Muscle layer of duodenum (tissue), 2 donors: ENCODE results near the gene ST3GAL2.
A peak's percentile ranks its signal among the peaks of the same experiment; 100 is the strongest.

Experiments used
- H3K27ac ChIP-seq: one replicate; pipeline ENCODE4 v1.7.0; 2013; ENCODE audit warnings: mild to moderate bottlenecking, low read length
- H3K27me3 ChIP-seq: one replicate; pipeline ENCODE4 v1.7.0; 2013; ENCODE audit warnings: low read depth, mild to moderate bottlenecking, control low read depth, low read length
- H3K36me3 ChIP-seq, 2 donors: one replicate each; pipeline ENCODE4 v1.7.0; 2013; ENCODE audit warnings: low read length in 2 of 2, control low read depth in 1 of 2, mild to moderate bottlenecking in 1 of 2; ENCODE audit not compliant: insufficient read depth in 2 of 2, control insufficient read depth in 1 of 2
- H3K4me1 ChIP-seq, 2 donors: one replicate each; pipeline ENCODE4 v1.7.0; 2013; ENCODE audit warnings: low read length in 2 of 2, mild to moderate bottlenecking in 2 of 2, control low read depth in 1 of 2, moderate library complexity in 1 of 2; ENCODE audit not compliant: insufficient read depth in 2 of 2, control insufficient read depth in 1 of 2
- H3K4me3 ChIP-seq, 2 donors: one replicate each; pipeline ENCODE4 v1.7.0; 2013; ENCODE audit warnings: low read length in 2 of 2, low read depth in 1 of 2, mild to moderate bottlenecking in 1 of 2
- H3K9me3 ChIP-seq, 2 donors: one replicate each; pipeline ENCODE4 v1.7.0; 2013; ENCODE audit warnings: low read length in 2 of 2, control low read depth in 1 of 2, mild to moderate bottlenecking in 1 of 2; ENCODE audit not compliant: control insufficient read depth in 1 of 2
- donor health status: healthy.

The ST3GAL2 gene

DNA sequence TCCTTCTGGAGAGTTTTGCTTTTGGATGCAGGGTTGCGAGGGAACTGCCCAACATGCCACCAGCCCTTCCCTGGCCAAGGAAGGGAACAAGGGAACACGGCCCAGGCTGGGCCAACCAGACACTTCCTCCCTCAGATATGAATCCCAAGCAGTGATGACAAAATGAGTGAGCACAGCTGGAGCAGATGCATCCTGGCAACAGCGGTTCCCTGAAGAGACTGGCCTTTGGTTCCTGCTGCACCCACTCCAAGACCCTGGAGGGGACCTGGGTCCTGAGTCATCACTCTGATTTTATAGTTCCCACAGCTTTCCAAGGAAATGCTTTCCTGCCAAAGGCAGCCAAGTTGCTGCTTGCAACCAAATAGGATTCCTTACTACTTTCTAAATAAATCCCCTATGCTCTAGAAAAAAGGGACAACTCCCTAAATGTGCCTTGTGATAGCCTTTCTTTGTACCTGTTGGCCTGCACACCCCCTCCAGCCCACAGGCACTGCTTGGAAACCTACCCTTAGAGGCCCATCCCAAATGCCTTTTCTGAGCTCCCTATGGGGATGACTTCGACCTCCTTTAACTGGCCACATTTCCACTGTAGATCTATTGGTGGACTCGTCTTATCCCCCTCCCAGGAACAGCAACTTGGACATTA, 5.3 kb downstream of the ST3GAL2 start:
- peak overlapping the region in 1 of 2 donors; percentile 10 for H3K4me3 ChIP-seq
- H3K4me1 ChIP-seq = peaks cover 44 to 66% of the 10 kb centered on the region in 2 donors
- H3K27ac ChIP-seq = peak overlapping the region; percentile 46

DNA sequence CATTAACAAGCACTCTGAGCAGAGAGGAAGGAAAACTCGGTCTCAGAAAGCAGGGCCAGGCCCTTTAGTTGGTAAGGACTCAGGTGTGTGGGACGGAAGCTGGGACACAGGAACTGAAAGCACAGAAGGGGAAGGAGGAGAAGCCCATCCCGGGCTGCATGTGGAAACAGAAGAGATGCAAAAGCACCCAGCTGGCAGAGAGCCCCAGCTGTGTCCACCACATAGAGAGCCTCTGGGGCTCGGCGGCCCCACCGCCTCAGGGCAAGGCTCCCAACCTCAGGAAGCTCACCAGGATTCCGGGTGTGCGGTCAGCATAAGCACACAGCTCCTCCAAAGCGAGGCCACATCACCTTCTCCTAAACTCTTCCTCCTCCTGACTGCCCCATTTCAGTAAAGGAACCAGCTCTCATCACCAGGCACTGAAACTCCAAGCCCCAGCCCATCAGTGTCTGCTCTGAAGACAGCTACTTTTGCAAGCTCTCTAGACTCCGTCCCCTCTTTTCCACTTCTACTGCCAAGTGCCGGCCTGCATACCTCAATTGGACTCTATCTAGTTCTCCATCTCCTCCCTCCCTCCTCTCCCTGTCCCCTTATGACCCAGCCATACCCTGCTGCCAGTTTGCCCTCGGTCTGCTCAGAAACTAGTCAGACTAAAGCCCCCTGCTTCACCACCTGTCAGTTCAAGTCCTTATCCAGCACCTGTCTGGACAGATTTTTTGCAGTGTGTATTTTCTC, 6.0 kb downstream of the ST3GAL2 start:
- Histone ChIP-seq H3K9me3 (no peaks in the 10 kb centered on the region), H3K36me3 (peaks cover 0 to 4% of the 10 kb centered on the region in 2 donors), H3K4me1 (peaks cover 50 to 68% of the 10 kb centered on the region in 2 donors), H3K4me3 (peak overlapping the region in 1 of 2 donors; percentile 10), H3K27ac (peak overlapping the region; percentile 46), H3K27me3 (no peaks in the 10 kb centered on the region)

More for the DNA sequence above, 5.3 kb downstream of the ST3GAL2 start:
- H3K9me3 ChIP-seq = no peaks in the 10 kb centered on the region
- no peaks in the 10 kb centered on the region for H3K27me3 ChIP-seq
- H3K36me3 ChIP-seq = peaks cover 0 to 4% of the 10 kb centered on the region in 2 donors

DNA sequence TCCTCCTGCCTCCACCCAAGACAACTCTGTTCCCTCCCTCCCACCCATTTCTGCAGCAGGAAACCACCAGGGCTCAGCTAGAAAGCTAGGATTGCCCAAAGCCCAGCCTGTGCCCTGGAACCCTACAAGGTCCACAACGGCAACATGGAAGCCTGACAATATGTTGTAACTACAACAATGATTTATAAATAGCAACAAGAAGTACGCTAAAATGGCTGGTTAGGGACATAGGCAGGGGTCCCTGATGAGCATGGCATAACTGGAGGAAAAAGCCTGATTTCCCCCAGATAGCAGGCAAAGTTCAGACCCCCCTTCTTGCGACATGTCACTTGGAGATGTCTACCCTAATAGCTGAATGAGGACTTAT, 6.6 kb downstream of the ST3GAL2 start:
- peak overlapping the region in 1 of 2 donors; percentile 10 for H3K4me3 ChIP-seq
- H3K27me3 ChIP-seq = no peaks in the 10 kb centered on the region
- peak overlapping the region; percentile 46 for H3K27ac ChIP-seq
- peaks cover 53 to 68% of the 10 kb centered on the region in 2 donors for H3K4me1 ChIP-seq
- H3K36me3 ChIP-seq = peaks cover 0 to 4% of the 10 kb centered on the region in 2 donors
- H3K9me3 ChIP-seq = no peaks in the 10 kb centered on the region

DNA sequence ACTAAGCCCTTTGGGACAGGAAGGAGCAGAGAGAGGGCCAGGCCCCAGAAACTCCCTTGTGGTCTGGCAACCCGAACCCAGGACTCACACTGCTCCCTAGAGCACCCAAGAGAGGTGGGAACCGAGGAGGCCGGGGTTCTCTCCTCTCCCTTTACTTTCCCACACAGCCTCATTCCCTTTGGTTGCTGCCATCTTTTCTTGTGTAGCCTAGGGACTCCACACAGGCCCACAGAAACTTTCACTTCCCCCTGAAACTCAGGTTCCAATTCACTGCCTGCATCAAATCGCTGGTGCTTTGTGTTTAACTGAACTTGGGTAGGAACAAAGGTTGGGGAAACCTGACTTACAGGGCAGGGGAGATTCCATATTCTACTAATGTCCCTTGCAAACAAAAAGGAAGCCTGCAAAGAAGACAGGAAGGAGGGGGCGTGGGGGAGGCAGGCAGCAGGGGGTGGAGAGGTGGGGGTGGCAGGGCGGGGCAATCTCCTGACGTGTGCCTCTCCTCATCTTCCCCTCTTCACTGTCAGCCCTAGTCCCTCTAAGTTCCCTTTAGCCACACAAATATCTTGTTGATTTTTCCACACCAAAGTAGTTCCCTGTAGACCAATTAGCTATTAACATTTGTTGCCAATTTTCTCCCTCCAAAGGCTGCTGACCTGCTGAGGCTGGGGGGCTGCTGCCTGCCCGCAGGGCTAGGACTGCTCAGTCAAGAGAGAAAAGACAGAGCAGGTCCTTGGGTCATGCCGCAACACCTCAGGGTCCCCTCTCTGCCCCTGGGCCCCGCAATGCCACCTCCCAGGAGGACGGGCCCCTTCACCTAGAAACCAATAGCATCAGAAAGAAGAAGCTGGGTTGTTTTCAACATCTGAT, 8.0 kb downstream of the ST3GAL2 start:
- peaks cover 0 to 4% of the 10 kb centered on the region in 2 donors for H3K36me3 ChIP-seq
- peak overlapping the region; percentile 77 for H3K27ac ChIP-seq
- H3K4me3 ChIP-seq = no peak overlapping the region
- no peaks in the 10 kb centered on the region for H3K27me3 ChIP-seq
- no peaks in the 10 kb centered on the region for H3K9me3 ChIP-seq
- peaks cover 46 to 68% of the 10 kb centered on the region in 2 donors for H3K4me1 ChIP-seq

DNA sequence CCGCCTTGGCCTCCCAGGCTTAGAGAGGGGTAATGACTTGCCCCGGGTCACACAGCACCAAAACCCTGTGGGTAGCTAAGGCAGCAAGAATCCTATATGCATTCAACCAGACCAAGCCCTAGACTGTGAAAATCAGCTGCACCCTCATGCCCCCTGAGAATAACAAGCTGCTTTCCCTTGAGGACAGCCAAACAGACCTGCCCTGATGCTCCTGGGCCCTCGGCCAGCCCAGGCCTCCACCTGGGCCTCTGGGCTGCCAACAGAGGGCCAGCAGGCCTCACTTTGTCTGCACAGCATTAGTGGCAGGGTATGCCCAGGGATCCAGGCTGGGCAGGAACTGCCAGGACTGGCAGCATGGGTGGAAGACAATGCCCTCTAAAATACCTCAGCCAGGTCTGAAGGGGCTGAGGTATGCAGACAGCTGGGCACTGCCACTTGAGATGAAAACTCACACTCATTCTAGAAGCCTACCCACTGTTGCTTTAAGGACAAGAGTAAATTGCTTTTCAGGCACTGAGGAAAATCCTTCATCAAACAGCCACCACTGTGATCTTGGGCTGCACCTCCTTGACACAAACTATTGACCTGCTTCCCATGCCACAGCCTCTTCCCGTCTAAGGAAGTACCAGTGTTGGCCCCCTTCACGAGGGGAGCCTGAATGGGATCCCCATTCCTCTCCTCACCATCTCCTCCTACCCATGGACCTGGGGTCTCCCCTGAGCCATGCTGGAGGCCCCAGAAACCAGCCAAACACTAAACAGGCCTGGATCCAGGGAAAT, 8.8 kb downstream of the ST3GAL2 start:
- H3K36me3 ChIP-seq = peaks cover 0 to 3% of the 10 kb centered on the region in 2 donors
- no peaks in the 10 kb centered on the region for H3K9me3 ChIP-seq
- no peaks in the 10 kb centered on the region for H3K27me3 ChIP-seq
- H3K4me1 ChIP-seq = peaks cover 46 to 68% of the 10 kb centered on the region in 2 donors
- H3K27ac ChIP-seq = peak overlapping the region; percentile 77
- no peak overlapping the region for H3K4me3 ChIP-seq

DNA sequence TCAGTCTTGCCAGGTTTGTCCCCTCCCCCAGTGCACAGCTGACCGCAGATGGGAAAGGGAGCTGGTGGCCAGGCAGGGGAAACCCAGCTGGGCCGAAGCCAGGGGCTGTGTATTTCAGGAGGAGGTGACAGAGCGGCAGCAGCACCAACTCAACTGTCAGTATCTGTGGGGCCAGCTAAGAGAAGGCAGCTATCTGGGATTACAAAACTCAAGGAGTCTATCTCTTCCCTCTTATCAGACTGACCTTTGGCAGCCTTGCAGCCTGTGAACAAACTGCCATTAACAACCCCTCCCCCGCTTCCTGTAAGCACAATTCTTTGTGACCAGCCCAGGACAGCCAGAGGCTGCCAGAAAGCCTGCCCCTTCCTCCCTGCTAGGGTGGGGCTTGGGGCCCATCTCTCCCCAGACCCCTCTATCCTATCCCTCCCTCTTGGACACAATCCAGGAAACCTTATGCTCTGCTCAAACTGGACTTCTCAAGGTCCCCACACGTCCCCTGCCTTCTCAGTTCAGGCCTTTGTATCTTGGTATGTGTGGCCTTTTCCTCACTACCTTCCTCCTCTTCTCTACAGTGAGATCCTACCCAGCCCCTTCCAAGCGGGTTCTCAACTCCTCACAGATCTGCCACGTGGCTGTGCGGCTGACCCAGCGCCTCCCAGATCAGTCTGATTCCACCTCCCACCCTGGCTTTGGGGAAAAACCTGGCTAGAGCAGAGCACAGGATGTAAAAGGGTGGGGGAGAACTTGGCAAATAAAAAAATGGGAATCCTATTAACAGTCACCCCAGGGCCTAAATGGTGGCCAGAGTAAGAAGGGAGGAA, 10.5 kb downstream of the ST3GAL2 start:
- no peaks in the 10 kb centered on the region for H3K9me3 ChIP-seq
- H3K4me3 ChIP-seq = peak overlapping the region; percentile 2 to 19
- H3K36me3 ChIP-seq = peaks cover 3 to 4% of the 10 kb centered on the region in 2 donors
- H3K27me3 ChIP-seq = no peaks in the 10 kb centered on the region
- peaks cover 38 to 54% of the 10 kb centered on the region in 2 donors for H3K4me1 ChIP-seq
- H3K27ac ChIP-seq = peak overlapping the region; percentile 85

DNA sequence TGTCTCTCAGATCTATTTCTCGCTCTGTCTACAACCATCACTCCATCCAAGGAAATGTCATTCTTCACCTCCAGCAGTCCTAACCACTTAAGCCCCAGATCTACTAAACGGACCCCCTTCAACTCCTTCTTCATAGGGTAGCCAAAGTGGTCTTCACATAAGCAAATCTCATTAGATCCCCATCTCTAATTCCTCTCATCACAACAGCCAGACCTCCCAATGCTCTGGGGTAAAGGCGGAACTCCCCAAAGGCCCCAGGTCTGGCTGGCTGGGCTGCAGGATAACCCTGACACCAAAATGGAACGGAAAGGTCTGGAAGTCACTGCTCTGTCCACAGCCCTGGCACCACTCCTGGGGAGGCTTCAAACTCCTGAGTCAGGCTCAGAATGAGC, 11.1 kb downstream of the ST3GAL2 start:
- no peaks in the 10 kb centered on the region for H3K27me3 ChIP-seq
- H3K36me3 ChIP-seq = peaks cover 3 to 4% of the 10 kb centered on the region in 2 donors
- no peaks in the 10 kb centered on the region for H3K9me3 ChIP-seq
- peak overlapping the region; percentile 2 to 19 for H3K4me3 ChIP-seq
- peaks cover 34 to 48% of the 10 kb centered on the region in 2 donors for H3K4me1 ChIP-seq
- H3K27ac ChIP-seq = peak overlapping the region; percentile 85

DNA sequence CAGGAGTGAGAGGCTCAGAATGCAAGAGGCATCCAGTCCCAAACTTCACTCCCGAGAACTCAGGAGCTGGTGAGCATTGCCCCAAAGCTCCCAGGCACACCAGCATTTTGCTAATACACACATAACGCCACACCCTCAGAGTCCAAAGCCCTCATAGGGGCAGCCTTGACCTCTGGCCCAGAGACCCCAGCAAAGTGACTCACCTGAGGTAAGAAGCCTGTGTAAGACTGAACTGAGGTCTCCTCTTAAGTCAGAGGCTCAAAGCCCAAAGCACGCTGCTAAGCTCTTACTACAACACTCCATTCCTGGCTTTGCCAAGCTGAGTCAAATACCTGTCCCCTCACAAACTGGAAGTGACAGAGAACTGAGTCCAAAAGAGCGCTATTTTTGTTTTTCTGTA, 16.4 kb downstream of the ST3GAL2 start:
- peak overlapping the region; percentile 8 for H3K27ac ChIP-seq
- no peaks in the 10 kb centered on the region for H3K9me3 ChIP-seq
- peaks cover 3 to 4% of the 10 kb centered on the region in 2 donors for H3K36me3 ChIP-seq
- H3K4me1 ChIP-seq = peaks cover 20 to 33% of the 10 kb centered on the region in 2 donors
- no peak overlapping the region for H3K4me3 ChIP-seq
- no peaks in the 10 kb centered on the region for H3K27me3 ChIP-seq

DNA sequence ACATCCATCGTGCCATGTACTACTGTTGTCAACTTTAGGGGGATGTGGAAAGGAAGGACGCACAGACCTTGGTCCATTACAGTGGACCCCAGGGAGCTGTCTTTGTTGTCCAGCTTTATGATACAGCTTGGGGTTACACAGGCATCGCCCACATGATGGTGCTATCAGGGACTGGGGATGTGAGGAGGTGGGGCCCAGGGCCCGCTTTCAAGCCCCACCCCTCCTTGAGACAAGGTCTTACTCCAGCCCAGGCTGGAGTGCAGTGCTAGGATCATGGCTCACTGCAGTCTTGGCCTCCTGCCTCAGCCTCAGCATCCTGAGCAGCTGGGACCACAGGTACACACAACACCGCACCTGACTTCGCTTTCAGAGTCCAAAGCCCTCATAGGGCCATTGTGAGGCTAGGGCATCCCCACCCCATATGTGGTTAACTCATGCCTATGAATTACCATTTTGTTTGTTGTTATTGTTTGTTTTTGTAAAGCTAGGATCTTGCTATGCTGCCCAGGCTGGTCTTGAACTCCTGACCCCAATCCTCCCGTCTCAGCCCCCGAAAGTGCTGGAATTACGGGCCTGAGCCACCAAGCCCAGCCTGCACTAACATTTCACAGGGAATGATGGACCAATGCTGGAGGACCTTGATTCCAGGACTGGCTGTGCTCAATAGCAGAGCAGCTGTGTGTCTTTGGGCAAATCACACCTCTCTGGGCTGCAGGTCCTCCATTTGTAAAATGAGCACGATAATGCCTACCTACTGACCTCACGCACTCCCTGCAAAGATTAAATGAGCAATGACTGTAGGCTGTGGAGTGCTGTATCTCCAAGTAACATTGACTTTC, 17.2 kb downstream of the ST3GAL2 start:
- no peaks in the 10 kb centered on the region for H3K9me3 ChIP-seq
- H3K27me3 ChIP-seq = no peaks in the 10 kb centered on the region
- H3K27ac ChIP-seq = no peak overlapping the region
- H3K36me3 ChIP-seq = peaks cover 3 to 4% of the 10 kb centered on the region in 2 donors
- H3K4me3 ChIP-seq = no peak overlapping the region
- peaks cover 20 to 25% of the 10 kb centered on the region in 2 donors for H3K4me1 ChIP-seq
